OCI-M2 (cell line): ENCODE measurements around the gene FNDC1.

Experiments
- DNase-seq: peaks from one replicate; lab custom pipeline; 2025; ENCODE audit not compliant: unreplicated experiment; lab: John Stamatoyannopoulos, UW

Gene FNDC1

DNA sequence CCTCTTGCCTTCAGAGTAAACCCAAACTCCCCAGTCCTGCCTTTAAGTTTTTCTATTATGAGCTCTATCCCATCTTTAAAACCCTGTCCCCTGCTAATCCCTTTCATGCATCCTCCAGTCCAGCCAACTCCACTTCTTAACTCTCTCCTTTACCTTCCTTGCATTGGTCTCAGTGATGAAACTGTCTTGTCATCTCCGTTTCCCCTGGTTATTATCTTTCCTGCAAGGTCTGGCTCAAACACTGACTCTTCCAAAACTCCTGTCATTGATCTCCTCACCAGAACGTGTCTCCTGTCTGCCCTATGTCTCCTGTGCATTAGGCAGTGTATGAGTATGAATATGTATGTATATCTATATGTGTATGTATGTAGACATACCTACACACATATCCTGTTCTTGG, 11.8 kb upstream of the FNDC1 start:
- DNase-seq: no peak

DNA sequence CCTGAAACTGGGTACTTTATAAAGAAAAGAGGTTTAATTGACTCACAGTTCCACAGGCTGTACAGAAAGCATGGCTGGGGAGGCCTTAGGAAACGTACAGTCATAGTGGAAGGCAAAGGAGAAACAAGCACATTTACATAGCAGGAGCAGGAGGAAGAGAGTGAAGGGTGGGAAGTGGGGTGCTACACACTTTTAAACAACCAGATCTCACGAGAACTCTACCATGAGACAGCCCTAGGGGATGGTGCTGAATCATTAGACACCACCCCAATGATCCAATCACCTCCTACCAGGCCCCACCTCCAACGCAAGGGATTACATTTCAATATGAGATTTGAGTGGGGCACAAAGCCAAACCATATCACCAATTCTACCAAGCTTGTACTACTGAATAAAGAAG, 7.4 kb upstream of the FNDC1 start:
- DNase-seq: no peak

DNA sequence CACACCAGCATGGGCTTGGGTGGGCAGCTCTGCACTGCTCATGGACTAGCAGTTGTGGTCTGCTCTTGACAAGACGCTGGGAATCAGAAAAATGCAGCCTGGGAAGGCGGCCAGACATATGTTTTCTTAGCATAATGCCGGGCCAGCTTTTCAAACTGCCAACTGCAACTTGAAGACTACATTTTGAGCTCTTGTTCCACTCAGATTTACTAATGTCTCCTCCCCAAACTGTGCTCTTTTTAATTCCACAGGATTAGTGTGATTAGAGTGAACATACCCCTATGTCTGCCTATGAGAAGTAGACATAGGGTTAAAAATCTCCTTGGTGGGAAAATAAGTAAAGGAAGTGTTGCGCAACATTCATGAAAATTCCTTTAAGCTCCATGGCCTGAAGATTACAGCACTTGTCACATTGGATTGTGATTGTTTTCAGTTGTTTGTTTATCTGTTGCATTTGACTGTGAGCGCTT, 5.3 kb upstream of the FNDC1 start:
- DNase-seq: no peak

DNA sequence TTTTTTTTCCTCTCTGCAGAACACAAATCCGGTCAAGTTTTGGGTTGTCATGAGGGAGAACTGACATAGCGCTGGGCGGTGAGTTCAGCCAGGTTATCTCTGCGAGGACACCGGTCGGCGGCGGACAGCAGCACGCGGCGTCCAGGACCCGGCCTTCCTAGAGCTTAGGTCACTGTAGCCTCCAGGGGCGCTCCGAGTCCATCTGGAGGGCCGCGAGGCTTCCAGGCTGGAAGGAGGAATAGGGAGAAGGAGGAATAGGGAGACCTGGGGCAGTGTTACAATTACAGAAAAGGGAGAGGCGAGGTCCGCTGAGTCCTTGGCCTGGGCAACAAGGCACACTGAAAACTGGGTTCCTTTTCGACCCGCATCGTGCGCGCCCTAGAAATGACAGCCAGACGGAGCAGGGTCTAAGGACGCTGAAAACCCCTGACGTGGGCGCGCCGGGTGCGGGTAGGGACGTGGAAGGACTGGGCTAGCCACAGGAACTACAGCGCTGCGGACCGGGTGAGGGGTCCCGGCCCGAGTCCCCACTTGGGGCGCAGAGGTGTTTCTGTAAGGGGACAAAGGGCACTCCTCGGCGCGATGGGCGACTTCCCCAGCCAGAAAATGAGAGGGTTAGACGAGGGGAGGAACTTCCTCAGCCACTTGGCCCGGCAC, 536 bp upstream of the FNDC1 start:
- DNase-seq: no peak

DNA sequence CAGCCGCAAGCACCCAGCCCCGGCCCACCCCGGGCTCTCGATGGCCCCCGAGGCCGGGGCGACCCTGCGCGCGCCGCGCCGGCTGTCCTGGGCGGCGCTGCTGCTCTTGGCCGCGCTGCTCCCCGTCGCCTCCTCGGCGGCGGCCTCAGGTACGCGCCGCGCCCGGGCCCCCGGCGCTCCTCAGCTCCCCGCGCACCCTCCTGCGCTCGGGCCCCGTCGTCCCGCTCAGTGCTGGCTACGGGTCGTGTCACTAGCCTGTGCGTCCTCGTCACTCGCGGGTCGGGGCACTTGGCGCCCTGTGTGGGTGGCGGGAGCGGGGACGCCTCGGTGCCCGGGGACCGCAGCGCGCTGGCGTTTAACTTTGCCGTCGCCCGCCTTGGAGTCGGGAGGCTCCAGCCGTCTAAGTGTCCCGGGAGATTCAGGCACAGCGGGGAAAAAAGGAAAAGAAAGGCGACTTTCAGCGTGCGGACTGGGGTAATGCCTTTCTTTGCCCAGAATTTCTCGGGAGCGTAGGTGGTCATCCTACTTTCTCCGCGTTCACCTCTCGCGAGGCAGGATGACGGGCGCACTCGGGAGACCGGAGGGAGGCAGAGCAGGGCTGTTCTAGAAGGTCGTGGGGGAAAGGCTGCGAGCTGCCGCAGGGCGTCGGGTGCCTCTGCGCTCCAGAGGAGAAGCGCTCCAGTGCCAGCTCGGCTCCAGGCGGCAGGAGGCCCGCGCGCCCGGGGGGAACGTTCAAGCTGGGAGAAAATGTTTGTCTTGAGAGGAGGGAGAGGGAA, 545 bp downstream of the FNDC1 start:
- DNase-seq: no peak

DNA sequence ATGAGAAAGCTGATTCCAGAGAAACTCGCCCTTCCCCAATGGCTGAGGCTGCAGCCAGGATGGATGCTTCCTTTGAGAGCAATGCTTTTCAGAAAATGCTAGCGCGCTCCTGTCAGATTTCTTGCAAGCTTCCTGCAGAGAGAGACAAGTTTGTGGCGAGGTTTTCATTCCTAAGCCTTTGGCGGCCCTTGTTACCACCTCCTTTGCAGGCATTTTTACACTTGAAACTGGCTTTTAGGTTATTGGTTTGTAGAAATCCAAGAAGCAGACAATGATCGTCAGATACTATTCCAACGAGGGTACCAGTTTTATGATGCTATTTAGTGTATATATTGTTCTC, 1.1 kb downstream of the FNDC1 start:
- DNase-seq: no peak

DNA sequence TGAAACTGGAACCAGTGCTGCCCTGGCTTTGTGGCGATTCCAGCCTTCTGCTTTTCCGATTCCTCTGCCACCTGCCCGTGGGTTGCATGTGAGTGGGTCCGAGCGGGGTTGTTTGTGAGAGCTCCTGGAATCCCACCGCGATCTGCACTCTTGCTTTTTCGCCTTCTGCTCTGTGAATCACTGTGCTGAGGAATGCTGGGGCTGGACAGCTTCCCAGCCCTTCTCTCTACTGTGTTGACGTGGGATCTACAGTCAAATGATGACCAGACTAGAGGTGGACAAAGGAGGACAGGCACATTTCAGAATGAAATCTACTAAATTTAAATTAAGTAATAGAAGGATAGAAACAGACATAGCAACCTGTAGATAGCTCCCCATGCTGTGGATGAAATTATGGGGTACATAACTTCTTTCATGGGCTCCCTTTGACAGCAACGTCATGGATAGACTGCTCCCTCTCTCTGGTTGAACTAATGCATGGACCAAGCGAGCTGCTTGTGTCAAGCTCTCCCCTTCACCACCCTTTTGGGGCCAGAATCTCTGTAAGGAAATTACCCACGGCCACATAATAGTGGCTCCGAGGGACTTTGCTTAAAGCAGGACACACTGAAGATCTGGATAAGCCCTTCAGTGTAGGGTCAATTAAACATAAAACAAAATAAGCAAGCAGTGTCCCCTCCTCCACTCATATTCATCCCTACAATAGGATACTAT, 2.0 kb downstream of the FNDC1 start:
- no peak for DNase-seq

DNA sequence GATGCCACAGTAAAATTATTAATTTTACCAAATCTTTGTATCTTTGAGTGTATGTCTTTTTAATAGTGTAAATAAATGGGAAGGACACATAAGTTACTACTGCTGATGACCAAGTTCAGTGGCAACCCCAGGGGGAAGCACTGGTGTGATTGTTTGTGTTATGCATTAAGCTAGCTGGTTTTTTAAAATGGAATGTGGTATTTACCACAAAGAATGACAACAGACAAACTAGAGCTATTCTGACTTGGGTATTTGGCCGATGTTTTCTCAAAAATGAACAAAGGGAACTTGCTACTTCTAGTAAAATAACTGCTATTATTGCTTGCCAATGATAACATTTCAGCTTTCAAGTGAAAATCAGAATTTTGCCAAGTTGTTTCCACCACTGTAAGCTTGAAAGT, 2.9 kb downstream of the FNDC1 start:
- no peak for DNase-seq

DNA sequence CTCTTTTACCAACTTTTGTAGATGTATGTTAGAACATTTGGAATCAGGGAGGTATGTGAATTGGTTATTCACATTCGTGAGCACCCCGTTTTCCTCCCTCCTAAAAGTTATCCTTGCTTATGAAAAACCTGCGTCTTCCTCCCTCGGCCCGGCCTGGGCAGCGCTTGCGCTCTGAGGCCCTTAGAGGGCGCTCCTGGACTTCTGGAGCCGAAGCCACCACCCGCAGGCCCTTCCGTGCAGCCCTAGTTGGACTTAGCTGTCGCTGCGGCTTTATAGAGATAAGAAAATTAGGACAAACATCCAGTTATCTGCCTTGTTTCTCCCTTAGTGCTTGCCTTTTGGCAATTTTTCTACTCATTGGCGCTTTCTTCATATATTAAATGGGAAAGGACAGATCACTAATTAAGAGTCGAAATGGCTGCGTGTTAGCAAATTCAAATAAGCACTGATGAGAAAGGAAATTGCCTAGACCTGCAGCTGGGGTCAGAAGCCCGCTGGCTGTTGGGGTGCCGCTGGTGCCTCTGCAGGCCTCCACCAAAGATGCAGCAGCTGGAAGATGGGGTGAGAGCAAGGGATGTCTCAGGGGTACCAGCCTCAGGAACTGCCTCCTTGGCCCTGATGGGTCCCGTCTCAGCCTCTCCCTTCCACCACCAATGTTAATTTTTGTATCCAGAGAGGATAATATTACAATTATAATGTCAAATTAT, 5.2 kb downstream of the FNDC1 start:
- DNase-seq: peak; percentile 25

DNA sequence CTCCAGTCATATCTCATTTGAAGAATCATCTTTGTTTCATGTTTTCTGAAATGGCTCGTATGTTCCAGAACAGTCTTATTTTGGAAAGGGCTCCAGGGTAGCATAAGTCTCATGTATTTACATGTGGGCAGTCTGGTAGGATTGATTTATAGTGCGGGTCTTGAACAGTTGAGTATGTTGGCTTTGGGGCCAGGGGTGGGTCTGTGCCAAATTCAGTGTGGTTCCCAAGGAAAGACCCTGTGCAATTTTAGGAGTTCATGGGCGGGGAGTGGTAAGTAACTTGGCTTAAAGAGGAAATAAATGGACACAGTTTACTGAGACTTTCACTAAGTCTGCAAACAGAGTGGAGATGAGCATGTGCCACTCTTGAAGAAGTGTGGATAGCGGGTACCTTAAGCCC, 7.7 kb downstream of the FNDC1 start:
- no peak for DNase-seq

DNA sequence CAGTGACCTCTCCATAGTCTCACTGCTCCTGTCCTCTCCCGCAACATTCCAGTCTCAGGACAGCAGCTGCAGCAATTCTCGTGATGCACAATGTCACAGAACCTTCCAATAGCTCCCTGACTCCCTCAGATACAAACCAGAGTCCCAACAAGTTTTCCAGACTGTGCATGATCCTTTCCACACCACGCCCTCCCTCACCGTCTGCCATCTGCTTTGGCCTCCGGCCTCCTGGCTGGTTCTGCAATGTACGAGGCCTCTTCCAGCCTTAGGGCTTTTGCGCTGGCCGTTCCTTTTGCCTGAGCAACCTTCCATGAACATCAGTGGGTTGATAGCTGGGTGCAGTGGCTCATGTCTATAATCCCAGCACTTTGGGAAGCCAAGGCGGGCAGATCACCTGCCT, 9.6 kb downstream of the FNDC1 start:
- DNase-seq: no peak

DNA sequence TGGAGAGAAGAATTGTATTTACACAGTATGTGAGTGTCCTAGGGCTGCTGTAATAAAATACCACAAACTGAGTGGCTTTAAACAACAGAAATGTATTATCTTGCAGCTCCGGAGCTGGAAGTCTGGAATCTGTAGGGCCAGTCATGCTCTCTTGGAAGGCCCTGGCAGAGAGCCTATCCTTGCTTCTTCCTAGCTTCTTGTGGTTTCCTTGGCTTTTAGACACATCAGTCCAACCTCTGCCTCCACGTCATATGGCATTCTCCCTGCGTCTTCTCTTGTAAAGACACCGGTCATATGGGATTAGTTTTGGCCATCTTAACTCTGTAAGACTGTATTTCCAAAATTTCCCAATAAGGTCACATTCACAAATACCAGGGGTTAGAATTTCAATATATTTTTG, 10.8 kb downstream of the FNDC1 start:
- no peak for DNase-seq

DNA sequence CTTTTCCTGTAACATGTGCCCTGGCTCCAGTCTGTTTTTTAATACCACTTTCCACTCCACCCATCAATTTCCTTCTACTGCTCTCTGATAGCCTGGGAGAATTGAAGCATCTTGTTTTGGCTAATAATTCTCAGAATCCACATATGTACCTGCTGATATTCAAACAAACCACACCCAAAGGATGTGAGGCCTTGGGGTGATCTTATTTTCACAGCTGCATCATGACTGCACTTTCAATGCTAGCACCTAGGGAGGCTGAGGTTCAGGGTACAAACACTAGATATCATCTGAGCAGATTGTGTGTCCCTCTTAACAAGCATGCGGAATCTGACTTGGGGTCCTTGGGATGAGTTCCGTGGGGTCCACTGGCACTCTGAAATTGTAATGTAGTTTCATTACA, 12.7 kb downstream of the FNDC1 start:
- DNase-seq: no peak

DNA sequence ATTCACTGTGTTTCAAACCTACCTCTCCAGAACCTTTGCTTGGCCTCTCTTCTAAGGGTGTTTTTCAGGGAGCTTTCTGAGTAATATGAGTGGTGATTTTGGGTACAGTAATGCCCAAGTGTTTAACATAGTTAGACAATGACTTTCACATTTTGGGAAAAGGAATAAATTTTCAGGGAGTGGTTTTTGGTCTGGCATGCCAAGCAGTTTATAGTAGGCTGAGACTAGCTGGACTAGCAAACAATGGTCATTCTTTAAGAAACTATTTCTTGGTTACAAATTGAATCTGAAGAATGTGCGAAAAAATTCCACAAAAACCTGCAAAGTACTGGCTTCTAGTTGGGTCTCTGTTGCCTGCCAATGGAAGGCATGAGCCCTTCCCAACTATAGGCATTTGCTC, 15.4 kb downstream of the FNDC1 start:
- DNase-seq: no peak

DNA sequence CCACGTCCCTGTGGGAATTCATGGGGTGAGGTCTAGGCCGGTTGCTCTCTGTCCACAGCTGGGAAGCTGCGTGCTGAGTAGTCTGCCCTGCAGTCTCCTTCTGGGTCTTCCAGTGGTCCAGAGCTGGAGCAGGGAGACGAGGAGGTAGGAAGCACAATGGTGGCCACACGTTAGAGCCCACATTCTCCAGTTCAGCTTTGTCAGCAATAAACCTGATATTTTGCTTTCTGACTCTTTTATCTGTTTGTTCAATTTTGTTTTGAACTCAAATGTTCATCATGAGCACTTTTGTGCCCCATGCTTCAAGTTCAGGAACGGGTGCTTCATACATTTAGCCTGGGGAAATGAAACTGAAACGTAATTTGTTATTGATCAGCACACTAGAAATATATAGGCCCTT, 21.3 kb downstream of the FNDC1 start:
- no peak for DNase-seq

DNA sequence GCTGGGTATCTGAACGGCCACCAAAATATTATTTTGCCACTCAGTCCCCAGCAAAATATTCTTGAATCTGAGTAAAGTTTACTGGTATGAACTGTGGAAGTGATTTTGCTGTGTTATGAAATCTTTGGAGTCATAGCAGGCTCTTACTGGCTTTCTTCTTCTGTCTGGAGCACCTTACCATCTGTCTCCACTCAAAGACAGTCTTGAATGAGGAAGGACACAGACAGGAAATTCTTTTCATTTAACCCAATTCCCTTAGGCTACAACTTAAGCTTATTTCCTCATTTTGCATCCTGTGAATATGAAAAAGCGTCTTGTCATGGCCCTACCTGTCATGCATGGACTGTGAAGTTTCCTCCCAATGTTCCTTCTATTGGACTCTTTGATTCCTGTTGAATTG, 24.7 kb downstream of the FNDC1 start:
- no peak for DNase-seq

DNA sequence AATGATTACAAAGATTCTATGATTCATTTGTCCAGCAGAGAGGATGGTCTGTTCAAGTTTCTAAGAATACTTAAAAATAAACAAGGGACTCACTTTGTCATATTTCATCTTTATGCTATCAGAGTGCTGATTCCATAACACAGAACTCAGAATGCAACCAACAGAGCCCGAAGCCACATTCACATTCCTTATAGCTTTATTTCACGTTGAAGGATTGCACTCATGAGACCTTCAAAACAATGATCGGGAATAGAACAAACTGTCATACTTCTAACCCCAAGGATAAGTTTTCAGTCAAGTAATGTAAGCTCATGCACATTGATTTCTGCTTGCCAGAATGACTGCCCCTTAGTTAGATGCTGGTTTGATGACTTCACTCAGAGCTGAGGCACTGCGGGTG, 25.2 kb downstream of the FNDC1 start:
- DNase-seq: no peak

DNA sequence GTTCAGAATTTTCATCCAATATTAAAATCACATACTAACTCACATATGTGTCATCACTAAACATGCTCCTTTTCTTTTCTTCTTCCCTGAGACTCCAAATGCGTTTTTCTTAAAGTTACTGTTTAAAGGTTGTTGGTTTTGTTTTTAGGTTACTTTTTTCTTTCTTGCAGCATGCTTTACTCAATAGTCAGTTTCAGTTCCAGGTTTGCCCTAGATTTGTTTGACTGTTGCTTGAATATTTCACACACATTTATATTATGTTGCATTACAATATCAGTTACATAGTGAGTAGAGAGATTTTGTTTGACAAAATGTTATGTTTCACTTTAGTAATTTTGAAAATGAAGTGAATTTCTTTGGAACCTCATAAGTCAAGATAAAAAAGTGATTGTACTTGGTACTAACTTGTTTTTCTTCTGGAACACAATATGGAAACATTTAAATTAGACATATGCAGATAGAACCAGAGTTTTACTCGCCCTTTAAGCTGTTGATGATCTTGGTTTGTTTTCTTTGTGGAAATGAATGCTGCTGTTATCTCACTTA, 27.3 kb downstream of the FNDC1 start:
- DNase-seq: no peak

DNA sequence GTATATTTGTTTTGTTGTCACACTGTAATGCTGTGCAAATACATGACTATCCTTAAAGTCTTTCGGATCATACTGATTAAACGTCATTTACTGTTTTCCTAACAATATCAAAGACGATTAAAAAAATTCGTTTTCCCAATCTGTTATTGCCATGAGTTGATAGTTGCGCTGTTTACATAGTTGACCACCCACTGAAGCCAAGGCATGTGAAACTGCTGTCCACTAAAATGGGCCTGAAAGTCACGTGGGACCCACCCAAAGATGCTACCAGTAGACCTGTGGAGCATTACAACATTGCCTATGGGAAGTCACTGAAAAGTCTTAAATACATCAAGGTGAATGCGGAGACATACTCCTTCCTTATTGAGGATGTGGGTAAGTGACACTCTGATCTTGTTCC, 28.1 kb downstream of the FNDC1 start:
- DNase-seq: no peak

DNA sequence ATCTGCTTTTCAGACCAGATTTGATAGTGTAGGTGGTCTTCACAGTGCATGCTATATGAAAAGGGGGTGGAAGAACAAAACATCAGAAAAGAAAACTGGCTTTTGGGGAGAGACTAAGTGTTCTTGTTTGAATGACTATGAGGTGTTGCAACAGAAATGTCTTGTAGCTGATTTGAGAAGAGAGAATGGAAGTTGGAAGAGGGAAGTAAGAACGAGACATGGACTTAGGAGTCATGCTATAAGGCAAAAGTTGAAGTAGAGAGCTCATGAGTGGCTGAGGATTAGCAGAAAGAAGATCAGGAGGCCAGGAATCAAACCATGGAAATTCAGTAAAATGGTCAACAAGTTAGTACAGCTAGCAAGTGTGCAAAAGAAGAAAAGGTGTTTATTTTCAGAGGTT, 32.1 kb downstream of the FNDC1 start:
- DNase-seq: no peak

DNA sequence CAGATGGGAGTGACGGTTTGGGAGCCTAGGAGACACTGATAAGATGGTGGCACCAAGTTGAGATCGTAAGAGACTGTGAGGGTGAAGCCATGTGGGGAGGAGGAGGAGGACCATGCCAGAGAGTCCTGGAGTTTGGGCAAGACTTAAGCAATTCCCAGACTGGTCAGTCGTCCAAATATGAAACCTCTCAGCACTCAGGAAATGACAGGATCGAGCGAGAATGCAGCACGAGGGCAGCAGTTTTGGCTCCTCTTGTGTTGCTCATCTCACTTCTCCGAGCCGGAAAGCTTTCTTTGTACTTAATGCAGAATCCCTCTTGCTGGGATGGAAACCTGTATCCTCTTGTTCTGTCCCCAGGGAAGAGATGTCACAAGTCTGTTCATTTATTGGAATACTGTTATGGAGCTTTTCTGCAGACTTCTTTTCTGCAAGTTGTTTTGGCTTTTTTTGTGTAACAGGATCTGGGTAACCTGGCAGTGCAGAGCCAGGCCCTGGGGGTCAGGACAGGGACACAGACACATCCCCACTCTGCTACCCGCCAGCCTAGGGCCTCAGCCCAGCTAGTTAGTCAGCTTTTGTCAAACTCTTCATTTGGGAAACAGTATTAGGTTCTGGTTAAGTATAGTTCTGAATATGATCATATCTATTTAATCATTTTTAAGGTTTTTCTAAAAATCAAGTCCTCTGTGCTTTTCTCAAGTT, 34.3 kb downstream of the FNDC1 start:
- DNase-seq: no peak
